GM19035 (cell line): ENCODE measurements around the gene GNAS.
"Not testable (repeated sequence)": the region's sequence is repeated elsewhere in the genome, so short reads cannot be mapped to it uniquely, and the experiment has no call there.

Experiments used
- ATAC-seq: cut with Tn5 transposase; IDR thresholded peaks from one replicate; pipeline ENCODE4 v1.9.1; 2021; ENCODE audit not compliant: unreplicated experiment

The GNAS gene

GRCh38 chr20:58852543-58853271 is at the start of gene GNAS:
GNAS (plus strand) TSS chr20:58852716.
- ATAC-seq: no peak

- no peak for ATAC-seq
Measured at GRCh38 chr20:58803533-58803932, 49.0 kb upstream of the GNAS start.

- ATAC-seq: no peak
Measured at GRCh38 chr20:58807801-58808200, 44.7 kb upstream of the GNAS start.

GRCh38 chr20:58808271-58809046 is 44.1 kb upstream of the GNAS start:
- ATAC-seq: no peak

- ATAC-seq: no peak
Measured at GRCh38 chr20:58810116-58810878, 42.2 kb upstream of the GNAS start.

GRCh38 chr20:58810879-58811250 is 41.7 kb upstream of the GNAS start:
- ATAC-seq: no peak

- no peak for ATAC-seq
Measured at GRCh38 chr20:58811334-58811733, 41.2 kb upstream of the GNAS start.

- no peak for ATAC-seq
Measured at GRCh38 chr20:58813369-58813768, 39.1 kb upstream of the GNAS start.

GRCh38 chr20:58815448-58815847 is 37.1 kb upstream of the GNAS start:
- no peak for ATAC-seq

GRCh38 chr20:58816051-58816450 is 36.5 kb upstream of the GNAS start:
- ATAC-seq: no peak

- ATAC-seq: no peak
Measured at GRCh38 chr20:58816957-58817651, 35.4 kb upstream of the GNAS start.

GRCh38 chr20:58817748-58818147 is 34.8 kb upstream of the GNAS start:
- ATAC-seq: no peak

- ATAC-seq: no peak
Measured at GRCh38 chr20:58818586-58819285, 33.8 kb upstream of the GNAS start.

GRCh38 chr20:58819921-58820320 is 32.6 kb upstream of the GNAS start:
- ATAC-seq: no peak

GRCh38 chr20:58820515-58820914 is 32.0 kb upstream of the GNAS start:
- not testable (repeated sequence) for ATAC-seq

- no peak for ATAC-seq
Measured at GRCh38 chr20:58822149-58822548, 30.4 kb upstream of the GNAS start.

- no peak for ATAC-seq
Measured at GRCh38 chr20:58822748-58823730, 29.5 kb upstream of the GNAS start.

- ATAC-seq: no peak
Measured at GRCh38 chr20:58824843-58825242, 27.7 kb upstream of the GNAS start.

- ATAC-seq: no peak
Measured at GRCh38 chr20:58825450-58825849, 27.1 kb upstream of the GNAS start.
